ENCODE results near the gene MFSD6. TPM values are rescaled to one million over a fixed set of nuclear protein-coding genes. Genes with fewer than 3 reads are reported as not detected.
"Not testable (repeated sequence)": the region's sequence is repeated elsewhere in the genome, so short reads cannot be mapped to it uniquely, and the experiment has no call there.

Gene MFSD6
- total and polyA plus RNA-seq, 4 donors: 15.0 to 52.0 (median 42.3) TPM

- peaks cover 3% of the 10 kb centered on the region for H3K27me3 ChIP-seq (ENCODE audit: control insufficient read depth, insufficient read depth, low read length)
- H3K4me1 ChIP-seq (ENCODE audit: control insufficient read depth, insufficient read depth, low read length): peaks cover 6% of the 10 kb centered on the region
- H3K36me3 ChIP-seq (ENCODE audit: control insufficient read depth, insufficient read depth, low read length): no peaks in the 10 kb centered on the region
- no peak overlapping the region for H3K27ac ChIP-seq (ENCODE audit: low read depth, low read length)
- 63% methylated on average over 3 of the region's 4 CpGs for WGBS (ENCODE audit: insufficient coverage)
- H3K4me3 ChIP-seq (ENCODE audit: low read depth, low read length): no peak overlapping the region
- no peak for DNase-seq (ENCODE audit: low read depth in 4 of 6, low spot score in 6 of 6)
- no peaks in the 10 kb centered on the region for H3K9me3 ChIP-seq (ENCODE audit: control insufficient read depth, insufficient read depth, low read length)
These were observed 5.3 kb downstream of the MFSD6 start for GRCh38 chr2:190413421-190413820.

DNA sequence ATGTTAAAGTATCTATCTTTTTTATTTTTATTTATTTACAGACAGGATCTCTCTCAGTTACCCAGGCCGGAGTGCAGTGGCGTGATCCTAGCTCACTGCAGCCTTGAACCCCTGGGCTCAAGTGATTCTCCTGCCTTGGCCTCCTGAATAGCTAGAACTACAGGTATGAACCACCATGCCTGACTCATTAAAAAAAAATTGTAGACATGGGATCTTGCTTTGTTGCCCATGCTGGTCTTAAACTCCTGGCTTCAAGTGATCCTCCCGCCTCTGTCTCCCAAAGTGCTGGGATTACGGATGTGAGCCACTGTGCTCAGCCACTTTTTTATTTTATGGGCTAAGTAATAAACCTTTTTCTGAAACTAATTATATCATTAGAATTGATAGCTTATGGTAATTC, 7.1 kb downstream of the MFSD6 start:
- Histone ChIP-seq H3K27me3 (ENCODE audit: control insufficient read depth, insufficient read depth, low read length) (no peaks in the 10 kb centered on the region), H3K27ac (ENCODE audit: low read depth, low read length) (no peak overlapping the region), H3K9me3 (ENCODE audit: control insufficient read depth, insufficient read depth, low read length) (no peaks in the 10 kb centered on the region), H3K36me3 (ENCODE audit: control insufficient read depth, insufficient read depth, low read length) (no peaks in the 10 kb centered on the region), H3K4me1 (ENCODE audit: control insufficient read depth, insufficient read depth, low read length) (peaks cover 6% of the 10 kb centered on the region), H3K4me3 (ENCODE audit: low read depth, low read length) (no peak overlapping the region)
- DNase-seq (ENCODE audit: low read depth in 4 of 6, low spot score in 6 of 6): no peak
- WGBS (ENCODE audit: insufficient coverage): 100% methylated on average over 2 of the region's 4 CpGs

DNA sequence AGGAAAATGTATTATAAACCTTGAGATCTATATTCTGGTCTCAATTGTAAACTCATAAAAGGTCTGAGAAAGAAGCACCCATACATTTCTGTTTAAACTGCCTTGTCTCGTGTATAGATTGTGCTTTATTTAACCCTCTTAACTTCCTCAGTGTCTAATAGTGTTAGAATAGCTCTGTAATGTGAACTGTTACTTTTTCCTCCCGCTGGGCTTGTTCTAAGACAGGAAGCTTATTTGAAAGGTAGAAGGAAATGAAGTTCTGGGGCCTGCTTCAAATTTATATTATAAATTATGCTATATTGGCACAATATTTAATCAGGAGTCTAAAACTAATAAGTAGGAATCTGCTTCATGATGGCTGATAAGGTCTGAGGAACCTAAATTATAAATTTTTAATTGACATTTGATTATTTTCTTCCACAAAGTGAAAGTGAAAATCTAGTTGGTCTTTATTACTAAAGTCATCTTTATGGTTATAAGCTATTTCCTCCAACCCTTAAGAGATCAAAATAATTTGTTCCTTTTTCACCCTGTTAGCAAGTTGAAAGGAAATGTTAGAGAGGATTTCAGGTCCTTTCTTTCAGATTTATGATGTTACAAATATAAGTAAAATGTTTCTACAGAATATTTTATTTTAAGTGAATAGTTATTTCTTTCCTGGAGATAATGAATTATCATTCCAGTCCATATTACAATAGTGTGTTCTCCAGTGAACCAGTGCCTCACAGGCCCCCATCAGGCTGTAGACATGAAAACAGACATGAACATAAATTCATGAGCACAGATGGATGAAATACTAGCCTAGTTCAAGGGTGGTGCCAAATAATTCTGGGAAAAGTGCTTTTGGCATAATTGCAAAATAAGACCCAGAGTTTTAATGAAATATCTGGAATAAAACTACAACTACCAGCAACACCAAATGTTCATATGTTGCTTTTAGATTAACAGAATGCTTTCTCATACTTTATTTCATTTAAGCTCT, 7.9 kb downstream of the MFSD6 start:
- no peak overlapping the region for H3K27ac ChIP-seq (ENCODE audit: low read depth, low read length)

DNA sequence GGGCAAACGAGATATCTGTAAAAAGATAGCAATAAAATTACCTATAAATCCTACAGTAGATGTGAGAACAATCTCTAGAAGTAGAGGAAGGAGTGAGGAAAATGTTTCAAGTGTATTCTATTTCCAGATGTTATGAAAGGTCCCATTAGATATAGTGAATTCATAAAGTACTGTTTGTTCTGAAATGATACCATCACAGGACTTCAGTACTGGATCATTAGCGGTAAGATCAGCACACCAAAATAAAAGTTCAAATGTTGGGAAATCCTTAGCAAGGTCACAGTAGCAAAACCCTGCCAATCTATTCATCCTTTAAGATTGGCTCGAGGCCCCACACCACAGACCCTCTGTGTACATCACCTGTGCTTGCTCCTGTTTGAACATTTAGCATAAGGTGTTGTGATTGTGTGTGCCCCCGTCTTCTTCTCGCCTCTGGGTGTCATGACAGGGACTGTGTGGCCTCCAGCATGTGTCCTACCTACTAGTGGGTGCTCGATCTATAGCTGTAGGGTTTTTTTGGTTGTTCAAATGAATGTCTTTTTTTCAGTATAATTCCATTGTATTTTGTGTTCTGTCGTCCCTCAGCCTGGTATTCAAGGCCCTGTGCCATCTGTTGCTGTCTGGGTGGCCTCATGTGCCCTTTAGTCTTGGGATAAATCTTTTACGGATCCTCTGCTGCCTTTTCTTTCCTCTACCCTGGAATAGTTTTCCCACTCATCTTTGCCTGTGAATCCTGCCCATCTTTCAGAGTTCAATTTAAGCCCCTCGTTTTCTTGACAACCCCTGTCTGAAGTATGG, 9.1 kb downstream of the MFSD6 start:
- peaks cover 6% of the 10 kb centered on the region for H3K4me1 ChIP-seq (ENCODE audit: control insufficient read depth, insufficient read depth, low read length)
- DNase-seq (ENCODE audit: low read depth in 4 of 6, low spot score in 6 of 6): no peak
- H3K36me3 ChIP-seq (ENCODE audit: control insufficient read depth, insufficient read depth, low read length): no peaks in the 10 kb centered on the region
- no peaks in the 10 kb centered on the region for H3K9me3 ChIP-seq (ENCODE audit: control insufficient read depth, insufficient read depth, low read length)
- 78% methylated on average over 5 of the region's 9 CpGs for WGBS (ENCODE audit: insufficient coverage)
- H3K27me3 ChIP-seq (ENCODE audit: control insufficient read depth, insufficient read depth, low read length): no peaks in the 10 kb centered on the region
- no peak overlapping the region for H3K4me3 ChIP-seq (ENCODE audit: low read depth, low read length)
- no peak overlapping the region for H3K27ac ChIP-seq (ENCODE audit: low read depth, low read length)

More for the DNA sequence above, 7.9 kb downstream of the MFSD6 start:
- H3K9me3 ChIP-seq (ENCODE audit: control insufficient read depth, insufficient read depth, low read length): no peaks in the 10 kb centered on the region
- H3K36me3 ChIP-seq (ENCODE audit: control insufficient read depth, insufficient read depth, low read length): no peaks in the 10 kb centered on the region
- H3K27me3 ChIP-seq (ENCODE audit: control insufficient read depth, insufficient read depth, low read length): no peaks in the 10 kb centered on the region
- DNase-seq (ENCODE audit: low read depth in 4 of 6, low spot score in 6 of 6): peak in 2 of 6 donors; percentile 11 to 54
- no peak overlapping the region for H3K4me3 ChIP-seq (ENCODE audit: low read depth, low read length)
- no CpG with 5 or more reads among the region's 2 CpGs for WGBS (ENCODE audit: insufficient coverage)
- peaks cover 6% of the 10 kb centered on the region for H3K4me1 ChIP-seq (ENCODE audit: control insufficient read depth, insufficient read depth, low read length)

DNA sequence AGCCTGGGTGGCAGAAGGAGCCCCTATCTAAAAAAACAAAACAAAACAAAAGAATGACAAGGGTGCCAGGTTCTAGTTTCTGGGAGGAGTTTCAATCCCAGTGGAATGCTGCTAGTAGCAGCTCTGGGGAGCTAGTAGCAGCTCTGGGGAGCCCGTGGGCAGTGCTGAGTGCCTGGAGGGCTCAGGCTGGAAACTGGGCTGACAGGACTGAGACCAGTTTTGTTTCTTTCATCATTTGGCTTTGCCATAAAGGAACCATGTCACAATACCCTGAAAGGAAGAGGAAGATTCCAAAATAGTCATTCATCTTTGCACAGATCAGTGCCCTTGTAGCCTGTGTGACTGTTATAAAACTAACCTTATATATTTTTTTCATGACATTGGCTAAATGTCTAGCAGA, 10.6 kb downstream of the MFSD6 start:
- H3K27ac ChIP-seq (ENCODE audit: low read depth, low read length): no peak overlapping the region
- H3K4me3 ChIP-seq (ENCODE audit: low read depth, low read length): no peak overlapping the region
- H3K4me1 ChIP-seq (ENCODE audit: control insufficient read depth, insufficient read depth, low read length): peaks cover 2% of the 10 kb centered on the region
- no peaks in the 10 kb centered on the region for H3K27me3 ChIP-seq (ENCODE audit: control insufficient read depth, insufficient read depth, low read length)
- no peak for DNase-seq (ENCODE audit: low read depth in 4 of 6, low spot score in 6 of 6)
- no peaks in the 10 kb centered on the region for H3K36me3 ChIP-seq (ENCODE audit: control insufficient read depth, insufficient read depth, low read length)
- WGBS (ENCODE audit: insufficient coverage): 75% methylated on average over 1 of the region's 1 CpG
- no peaks in the 10 kb centered on the region for H3K9me3 ChIP-seq (ENCODE audit: control insufficient read depth, insufficient read depth, low read length)

DNA sequence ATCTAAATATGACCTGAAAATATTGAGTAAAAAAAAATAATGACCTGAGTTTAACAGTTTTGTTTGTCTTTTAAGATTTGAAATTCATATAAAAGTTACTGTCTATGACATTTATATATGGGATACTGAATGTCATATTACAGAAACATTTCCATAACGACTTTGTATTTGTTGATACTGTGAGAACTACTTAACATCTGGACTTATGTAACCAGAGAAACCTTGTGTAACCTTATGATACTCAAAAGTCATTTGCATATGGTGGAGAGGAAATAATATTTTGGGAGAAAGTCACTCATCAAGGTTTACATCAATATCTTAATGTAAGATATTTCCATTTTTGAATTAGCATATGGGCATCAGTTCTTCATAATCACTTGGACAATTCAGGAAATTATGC, 12.6 kb downstream of the MFSD6 start:
- H3K27ac ChIP-seq (ENCODE audit: low read depth, low read length): no peak overlapping the region
- no peak overlapping the region for H3K4me3 ChIP-seq (ENCODE audit: low read depth, low read length)
- no peaks in the 10 kb centered on the region for H3K27me3 ChIP-seq (ENCODE audit: control insufficient read depth, insufficient read depth, low read length)
- no peaks in the 10 kb centered on the region for H3K36me3 ChIP-seq (ENCODE audit: control insufficient read depth, insufficient read depth, low read length)
- H3K4me1 ChIP-seq (ENCODE audit: control insufficient read depth, insufficient read depth, low read length): no peaks in the 10 kb centered on the region
- H3K9me3 ChIP-seq (ENCODE audit: control insufficient read depth, insufficient read depth, low read length): no peaks in the 10 kb centered on the region
- WGBS (ENCODE audit: insufficient coverage): no CpG with 5 or more reads among the region's 1 CpG
- no peak for DNase-seq (ENCODE audit: low read depth in 4 of 6, low spot score in 6 of 6)

DNA sequence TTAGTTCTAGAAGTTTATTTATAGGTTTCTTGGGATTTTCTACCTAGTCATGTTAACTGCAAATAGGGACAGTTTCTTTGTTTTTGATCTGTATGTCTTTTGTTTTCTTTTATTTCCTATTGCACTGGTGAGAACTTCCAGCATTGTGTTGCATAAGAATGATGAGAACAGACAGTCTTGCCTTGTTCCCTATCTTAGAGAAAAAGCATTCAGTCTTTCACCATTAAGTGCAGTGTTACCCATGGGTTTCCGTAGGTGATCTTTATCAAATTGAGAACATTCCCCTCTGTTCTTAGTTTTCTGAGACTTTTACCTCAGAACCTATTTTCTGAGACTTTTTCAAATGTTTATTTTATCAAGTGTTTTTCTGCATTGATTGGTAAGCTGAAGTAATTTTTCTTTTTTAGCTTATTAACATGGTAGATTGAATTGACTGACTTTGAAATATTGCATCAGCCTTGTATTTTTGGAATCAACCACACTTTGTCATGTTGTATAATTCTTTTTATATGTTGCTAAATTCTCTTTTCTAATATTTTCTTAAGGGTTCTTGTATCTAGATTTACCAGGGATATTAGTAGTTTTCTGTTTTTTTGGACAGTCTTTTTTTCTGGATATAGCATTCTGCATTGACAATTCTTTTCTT, 17.2 kb downstream of the MFSD6 start:
- no CpG with 5 or more reads among the region's 1 CpG for WGBS (ENCODE audit: insufficient coverage)
- Histone ChIP-seq H3K4me3 (ENCODE audit: low read depth, low read length) (no peak overlapping the region), H3K9me3 (ENCODE audit: control insufficient read depth, insufficient read depth, low read length) (no peaks in the 10 kb centered on the region), H3K4me1 (ENCODE audit: control insufficient read depth, insufficient read depth, low read length) (no peaks in the 10 kb centered on the region), H3K27me3 (ENCODE audit: control insufficient read depth, insufficient read depth, low read length) (no peaks in the 10 kb centered on the region), H3K36me3 (ENCODE audit: control insufficient read depth, insufficient read depth, low read length) (no peaks in the 10 kb centered on the region), H3K27ac (ENCODE audit: low read depth, low read length) (no peak overlapping the region)
- no peak for DNase-seq (ENCODE audit: low read depth in 4 of 6, low spot score in 6 of 6)

DNA sequence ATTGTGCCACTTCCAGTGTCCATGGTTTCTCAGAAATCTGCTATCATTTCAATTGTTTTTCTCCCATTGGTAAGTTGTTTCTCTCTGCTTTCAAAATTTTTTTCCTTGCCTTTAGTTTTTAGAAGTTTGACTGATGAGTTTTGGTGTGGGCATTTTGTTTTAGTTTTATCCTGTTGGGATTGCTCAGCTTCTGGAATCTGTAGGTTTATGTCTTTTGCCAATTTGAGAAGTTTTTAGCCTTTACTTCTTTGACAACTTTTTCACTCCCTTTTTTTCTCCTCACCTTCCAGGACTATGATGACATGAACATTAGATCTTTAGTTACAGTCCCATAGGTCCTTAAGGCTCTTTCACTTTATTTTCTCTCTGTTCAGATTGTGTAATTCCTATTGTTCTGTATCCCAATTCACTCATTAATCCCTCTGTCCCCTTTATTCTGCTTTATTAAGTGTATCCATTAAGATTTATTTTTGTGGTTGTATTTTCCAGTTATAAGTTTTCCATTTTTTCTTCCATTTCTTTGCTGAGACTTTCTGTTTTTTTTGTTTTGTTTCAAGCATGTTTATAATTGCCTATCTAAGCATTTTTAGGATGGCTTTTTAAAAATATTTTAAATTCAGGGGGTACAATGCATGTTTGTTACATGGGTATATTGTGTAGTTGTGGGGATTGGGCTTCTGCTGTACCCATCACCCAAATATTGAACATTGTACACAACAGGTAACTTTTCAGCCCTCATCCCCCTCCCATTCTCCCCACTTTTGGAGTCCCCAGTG, 17.9 kb downstream of the MFSD6 start:
- no peak overlapping the region for H3K4me3 ChIP-seq (ENCODE audit: low read depth, low read length)
- DNase-seq (ENCODE audit: low read depth in 4 of 6, low spot score in 6 of 6): no peak
- H3K9me3 ChIP-seq (ENCODE audit: control insufficient read depth, insufficient read depth, low read length): no peaks in the 10 kb centered on the region
- H3K27ac ChIP-seq (ENCODE audit: low read depth, low read length): no peak overlapping the region
- no peaks in the 10 kb centered on the region for H3K36me3 ChIP-seq (ENCODE audit: control insufficient read depth, insufficient read depth, low read length)
- no peaks in the 10 kb centered on the region for H3K4me1 ChIP-seq (ENCODE audit: control insufficient read depth, insufficient read depth, low read length)
- no peaks in the 10 kb centered on the region for H3K27me3 ChIP-seq (ENCODE audit: control insufficient read depth, insufficient read depth, low read length)

GRCh38 chr2:190430866-190431265, 22.7 kb downstream of the MFSD6 start:
- WGBS (ENCODE audit: insufficient coverage): 100% methylated on average over 2 of the region's 26 CpGs
- not testable (repeated sequence) for H3K27ac ChIP-seq (ENCODE audit: low read depth, low read length); H3K27me3 ChIP-seq (ENCODE audit: control insufficient read depth, insufficient read depth, low read length); H3K4me3 ChIP-seq (ENCODE audit: low read depth, low read length); DNase-seq (ENCODE audit: low read depth in 4 of 6, low spot score in 6 of 6); H3K9me3 ChIP-seq (ENCODE audit: control insufficient read depth, insufficient read depth, low read length); H3K36me3 ChIP-seq (ENCODE audit: control insufficient read depth, insufficient read depth, low read length); H3K4me1 ChIP-seq (ENCODE audit: control insufficient read depth, insufficient read depth, low read length)
